Upper lobe of left lung (tissue), 4 donors: ENCODE results near the gene SDK1.

Experiments
- POLR2A ChIP-seq, 4 donors: fragments of 450-650 bp; IDR thresholded peaks; one replicate each; pipeline ENCODE4 v1.5.1; 2016 to 2017; ENCODE audit warnings: antibody characterized with exemption in 4 of 4, mild to moderate bottlenecking in 2 of 4
- TF ChIP-seq, protein P1 (sequence below), 6 experiments: fragments of 450-650 bp in 4 of 6; fragments of 200-600 bp in 2 of 6; sonication (generic) in 2 of 6; IDR thresholded peaks; one replicate each; pipeline ENCODE4 v1.5.1; 2016 to 2019; ENCODE audit warnings: antibody characterized with exemption in 6 of 6

- TF ChIP-seq, protein P1, sequence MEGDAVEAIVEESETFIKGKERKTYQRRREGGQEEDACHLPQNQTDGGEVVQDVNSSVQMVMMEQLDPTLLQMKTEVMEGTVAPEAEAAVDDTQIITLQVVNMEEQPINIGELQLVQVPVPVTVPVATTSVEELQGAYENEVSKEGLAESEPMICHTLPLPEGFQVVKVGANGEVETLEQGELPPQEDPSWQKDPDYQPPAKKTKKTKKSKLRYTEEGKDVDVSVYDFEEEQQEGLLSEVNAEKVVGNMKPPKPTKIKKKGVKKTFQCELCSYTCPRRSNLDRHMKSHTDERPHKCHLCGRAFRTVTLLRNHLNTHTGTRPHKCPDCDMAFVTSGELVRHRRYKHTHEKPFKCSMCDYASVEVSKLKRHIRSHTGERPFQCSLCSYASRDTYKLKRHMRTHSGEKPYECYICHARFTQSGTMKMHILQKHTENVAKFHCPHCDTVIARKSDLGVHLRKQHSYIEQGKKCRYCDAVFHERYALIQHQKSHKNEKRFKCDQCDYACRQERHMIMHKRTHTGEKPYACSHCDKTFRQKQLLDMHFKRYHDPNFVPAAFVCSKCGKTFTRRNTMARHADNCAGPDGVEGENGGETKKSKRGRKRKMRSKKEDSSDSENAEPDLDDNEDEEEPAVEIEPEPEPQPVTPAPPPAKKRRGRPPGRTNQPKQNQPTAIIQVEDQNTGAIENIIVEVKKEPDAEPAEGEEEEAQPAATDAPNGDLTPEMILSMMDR (IDR thresholded peaks at IDR 0.05) = no peak
- TF ChIP-seq POLR2A (IDR thresholded peaks at IDR 0.05) = no peak
Observed at GRCh38 chr7:3591219-3591618, 290.2 kb downstream of the SDK1 start.
